Stimulated activated CD8-positive, alpha-beta memory T cell treated with anti-CD3 and anti-CD28 coated beads, Interleukin-7, amount 100 ng/mL, for 1 hour (primary cell): Measurements from ENCODE around the gene MRTFA.
"Not testable (repeated sequence)": the region's sequence is repeated elsewhere in the genome, so short reads cannot be mapped to it uniquely, and the experiment has no call there.

ENCODE experiments used
- DNase-seq, 2 donors: peaks; one replicate each; pipeline ENCODE4 v3.0.0-alpha.2; 2020; ENCODE audit warnings: low read depth in 2 of 2

The MRTFA gene

GRCh38 chr22:40521046-40521445, 115.5 kb downstream of the MRTFA start:
- DNase-seq, result no peak

GRCh38 chr22:40520562-40520961, 116.0 kb downstream of the MRTFA start:
- no peak for DNase-seq

- no peak for DNase-seq
Observed at GRCh38 chr22:40519948-40520331, 116.6 kb downstream of the MRTFA start.

- no peak for DNase-seq
Observed at GRCh38 chr22:40519284-40519947, 117.1 kb downstream of the MRTFA start.

- DNase-seq, result no peak
Observed at GRCh38 chr22:40518840-40519239, 117.7 kb downstream of the MRTFA start.

GRCh38 chr22:40517631-40518030, 118.9 kb downstream of the MRTFA start:
- no peak for DNase-seq

- DNase-seq, result no peak
Observed at GRCh38 chr22:40516416-40516815, 120.1 kb downstream of the MRTFA start.

- DNase-seq, result no peak
Observed at GRCh38 chr22:40512426-40513136, 123.9 kb downstream of the MRTFA start.

- no peak for DNase-seq
Observed at GRCh38 chr22:40511604-40512003, 124.9 kb downstream of the MRTFA start.

- no peak for DNase-seq
Observed at GRCh38 chr22:40510631-40511364, 125.7 kb downstream of the MRTFA start.

GRCh38 chr22:40509401-40510134, 127.0 kb downstream of the MRTFA start:
- DNase-seq, result no peak

GRCh38 chr22:40508046-40508445, 128.5 kb downstream of the MRTFA start:
- not testable (repeated sequence) for DNase-seq

- DNase-seq, result no peak
Observed at GRCh38 chr22:40507491-40507890, 129.0 kb downstream of the MRTFA start.

GRCh38 chr22:40506762-40507161, 129.8 kb downstream of the MRTFA start:
- no peak for DNase-seq

GRCh38 chr22:40504285-40505249, 132.0 kb downstream of the MRTFA start:
- no peak for DNase-seq

GRCh38 chr22:40502919-40503318, 133.6 kb downstream of the MRTFA start:
- DNase-seq, result no peak

GRCh38 chr22:40500465-40500786, 136.1 kb downstream of the MRTFA start:
- DNase-seq, result not testable (repeated sequence)

GRCh38 chr22:40499209-40499623, 137.3 kb downstream of the MRTFA start:
- DNase-seq, result no peak

- DNase-seq, result no peak
Observed at GRCh38 chr22:40498420-40499208, 137.9 kb downstream of the MRTFA start.

- no peak for DNase-seq
Observed at GRCh38 chr22:40493441-40493840, 143.1 kb downstream of the MRTFA start.
